Right atrium auricular region (tissue), 2 donors: ENCODE measurements around the gene CDKN2A. TPM values are rescaled to one million over a fixed set of nuclear protein-coding genes. Genes with fewer than 3 reads are reported as not detected.

Source experiments
- DNase-seq: peaks from one replicate; pipeline ENCODE4 v3.0.0-alpha.2; 2019; ENCODE audit warnings: low spot score
- H3K27ac ChIP-seq, 2 donors: fragments of 200-600 bp; sonication (generic); 1 replicate in 1 of 2; 2 replicates in 1 of 2; pipeline ENCODE4 v1.5.1; 2016 to 2019
- H3K27me3 ChIP-seq, 2 donors: fragments of 200-600 bp; sonication (generic); one replicate each; pipeline versions ENCODE4 v1.5.1 to v1.6.0; 2017 to 2019
- H3K36me3 ChIP-seq: fragments of 200-600 bp; sonication (generic); one replicate; pipeline ENCODE4 v1.5.1; 2016
- H3K4me1 ChIP-seq, 2 donors: fragments of 200-600 bp; sonication (generic); one replicate each; pipeline versions ENCODE4 v1.5.1 to v1.6.0; 2017 to 2019
- H3K4me3 ChIP-seq, 2 donors: fragments of 200-600 bp; sonication (generic); 1 replicate in 1 of 2; 2 replicates in 1 of 2; pipeline ENCODE4 v1.5.1; 2017 to 2019; ENCODE audit warnings: mild to moderate bottlenecking in 1 of 2, moderate library complexity in 1 of 2
- H3K9me3 ChIP-seq, 2 donors: fragments of 200-600 bp; sonication (generic); one replicate each; pipeline ENCODE4 v1.5.1; 2019
- CTCF ChIP-seq, 2 donors: fragments of 200-600 bp; sonication (generic); IDR thresholded peaks; one replicate each; pipeline ENCODE4 v1.5.1; 2019; ENCODE audit warnings: antibody characterized with exemption in 2 of 2
- total RNA-seq, 2 donors: library from RNA; depleted of rRNA; stranded (reverse); fragments of >200 nt; gene quantifications; one replicate each; pipeline ENCODE4 v1.1.0, GENCODE V29; 2016

CDKN2A gene
- total RNA-seq, 2 donors from 2014 or later: 1.3 TPM; not detected in 1

GRCh38 chr9:21967702-21968101 is 26.5 kb downstream of the CDKN2A start:
- Histone ChIP-seq H3K4me1 (peaks cover 0 to 26% of the 10 kb centered on the region in 2 donors), H3K9me3 (peaks cover 0 to 17% of the 10 kb centered on the region in 2 donors), H3K27me3 (peaks cover 54 to 55% of the 10 kb centered on the region in 2 donors)

GRCh38 chr9:21967169-21967568 is 27.0 kb downstream of the CDKN2A start:
- Histone ChIP-seq H3K36me3 (no peaks in the 10 kb centered on the region), H3K27me3 (peaks cover 49 to 53% of the 10 kb centered on the region in 2 donors), H3K4me1 (peaks cover 0 to 26% of the 10 kb centered on the region in 2 donors), H3K9me3 (peaks cover 0 to 17% of the 10 kb centered on the region in 2 donors), H3K4me3 (no peak overlapping the region), H3K27ac (no peak overlapping the region)
- no peak for DNase-seq
- TF ChIP-seq CTCF (IDR thresholded peaks at IDR 0.05): no peak

More at GRCh38 chr9:21967702-21968101, 26.5 kb downstream of the CDKN2A start:
- H3K4me3 ChIP-seq: no peak overlapping the region
- no peak overlapping the region for H3K27ac ChIP-seq
- TF ChIP-seq CTCF (IDR thresholded peaks at IDR 0.05): no peak
- no peak for DNase-seq
- no peaks in the 10 kb centered on the region for H3K36me3 ChIP-seq

- peaks cover 48 to 53% of the 10 kb centered on the region in 2 donors for H3K27me3 ChIP-seq
- no peaks in the 10 kb centered on the region for H3K36me3 ChIP-seq
- H3K27ac ChIP-seq: no peak overlapping the region
- H3K9me3 ChIP-seq: peaks cover 0 to 17% of the 10 kb centered on the region in 2 donors
- DNase-seq: no peak
- TF ChIP-seq CTCF (IDR thresholded peaks at IDR 0.05): no peak
- peaks cover 0 to 26% of the 10 kb centered on the region in 2 donors for H3K4me1 ChIP-seq
- H3K4me3 ChIP-seq: no peak overlapping the region
Observed at GRCh38 chr9:21966140-21966851, 27.9 kb downstream of the CDKN2A start.

GRCh38 chr9:21965401-21965951 is 28.7 kb downstream of the CDKN2A start:
- Histone ChIP-seq H3K4me1 (peaks cover 0 to 19% of the 10 kb centered on the region in 2 donors), H3K27me3 (peaks cover 40 to 44% of the 10 kb centered on the region in 2 donors), H3K36me3 (no peaks in the 10 kb centered on the region), H3K9me3 (peaks cover 0 to 17% of the 10 kb centered on the region in 2 donors), H3K27ac (no peak overlapping the region), H3K4me3 (peak overlapping the region in 1 of 2 donors; percentile 33)
- no peak for DNase-seq
- no peak for TF ChIP-seq CTCF (IDR thresholded peaks at IDR 0.05)

- Histone ChIP-seq H3K9me3 (peaks cover 0 to 17% of the 10 kb centered on the region in 2 donors), H3K36me3 (no peaks in the 10 kb centered on the region), H3K27me3 (peaks cover 35 to 39% of the 10 kb centered on the region in 2 donors), H3K27ac (no peak overlapping the region), H3K4me3 (peak overlapping the region in 1 of 2 donors; percentile 33), H3K4me1 (peaks cover 0 to 19% of the 10 kb centered on the region in 2 donors)
- no peak for DNase-seq
- no peak for TF ChIP-seq CTCF (IDR thresholded peaks at IDR 0.05)
Observed at GRCh38 chr9:21964925-21965385, 29.2 kb downstream of the CDKN2A start.
